Panc1 (cell line): Measurements from ENCODE around the gene VPS45. TPM values are rescaled to one million over a fixed set of nuclear protein-coding genes. Genes with fewer than 3 reads are reported as not detected.
A peak's percentile ranks its signal among the peaks of the same experiment; 100 is the strongest.

Experiments used
- ATAC-seq: fragments of 200-7000 bp; cut with Tn5 transposase; 2 replicates; pipeline ENCODE4 v1.9.1; 2020; ENCODE audit warnings: mild to moderate bottlenecking, moderate library complexity
- BruUV-seq: library from RNA; stranded (reverse); fragments of 400-500 nt; replicated peaks from 2 replicates; lab custom pipeline; 2021; lab: Mats Ljungman, UMichigan
- CTCF ChIA-PET: fragments of 300-600 bp; sonication (Branson Sonifier 250); formaldehyde crosslinking; loops from one replicate; lab custom pipeline; 2022; ENCODE audit warnings: antibody characterized with exemption; lab: Charles Lee
- POLR2A ChIA-PET: fragments of 300-600 bp; sonication (Branson Sonifier 250); formaldehyde crosslinking; loops from one replicate; lab custom pipeline; 2022; ENCODE audit warnings: antibody characterized with exemption; lab: Charles Lee
- DNase-seq: peaks from one replicate; pipeline ENCODE4 v3.0.0-alpha.2; 2010; ENCODE audit warnings: low read depth, low spot score
- H3K27ac ChIP-seq: 2 replicates; pipeline ENCODE4 v1.5.1; 2011; ENCODE audit warnings: mild to moderate bottlenecking, low read length, inconsistent platforms
- H3K27me3 ChIP-seq: fragments of 200-500 bp; sonication (Bioruptor generic); 2 replicates; pipeline ENCODE4 v1.6.0; 2014; ENCODE audit warnings: low read length, inconsistent platforms; ENCODE audit not compliant: control insufficient read depth, insufficient read depth
- H3K36me3 ChIP-seq: fragments of 200-500 bp; sonication (Bioruptor generic); 2 replicates; pipeline ENCODE4 v1.5.1; 2014; ENCODE audit warnings: inconsistent platforms, mild to moderate bottlenecking, low read length, moderate library complexity; ENCODE audit not compliant: control insufficient read depth, insufficient read depth
- H3K4me1 ChIP-seq: 2 replicates; pipeline ENCODE4 v1.5.1; 2011; ENCODE audit warnings: inconsistent platforms, mild to moderate bottlenecking, low read length, moderate library complexity; ENCODE audit not compliant: control insufficient read depth, insufficient read depth
- H3K4me3 ChIP-seq, 2 experiments: 2 replicates each; pipeline ENCODE4 v1.5.1; 2011 to 2012; ENCODE audit warnings: low read depth in 2 of 2, low read length in 2 of 2, mild to moderate bottlenecking in 2 of 2, inconsistent platforms in 1 of 2, moderate library complexity in 1 of 2
- H3K9me3 ChIP-seq: fragments of 200-500 bp; sonication (Bioruptor generic); 2 replicates; pipeline ENCODE4 v1.5.1; 2014; ENCODE audit warnings: low read depth, mild to moderate bottlenecking, inconsistent platforms, low read length, moderate library complexity; ENCODE audit not compliant: control insufficient read depth, insufficient read depth
- POLR2AphosphoS5 ChIP-seq: IDR thresholded peaks from 2 replicates; pipeline ENCODE4 v1.6.1; 2012; ENCODE audit warnings: mild to moderate bottlenecking, low read depth, low read length, moderate library complexity
- REST ChIP-seq, 2 experiments: IDR thresholded peaks; 2 replicates each; pipeline ENCODE4 v1.6.1; 2011 to 2012; ENCODE audit warnings: low read depth in 2 of 2, control low read depth in 1 of 2, low read length in 1 of 2, mild to moderate bottlenecking in 1 of 2, moderate library complexity in 1 of 2; ENCODE audit not compliant: insufficient read depth in 1 of 2
- SIN3A ChIP-seq: IDR thresholded peaks from 2 replicates; pipeline ENCODE4 v1.6.1; 2012; ENCODE audit warnings: low read depth, mild to moderate bottlenecking, low read length, moderate library complexity, borderline replicate concordance; ENCODE audit not compliant: insufficient read depth
- TCF7L2 ChIP-seq: IDR thresholded peaks from 2 replicates; pipeline ENCODE4 v1.6.1; 2011; ENCODE audit warnings: mild to moderate bottlenecking, low read depth, low read length, inconsistent platforms
- in situ Hi-C: cut with HindIII; loops from 2 replicates; pipeline ENCODE4 v1.10.0; 2016; ENCODE audit warnings: low sequenced_read_pairs, low pct_unique_long_range_greater_than_20kb
- intact Hi-C: fragments of 100-400 bp; cut with micrococcal nuclease; formaldehyde crosslinking; loops from one replicate; pipeline ENCODE4 v1.10.0; 2022; ENCODE audit not compliant: unreplicated experiment
- total RNA-seq: library from RNA; stranded (reverse); gene quantifications from one replicate; pipeline ENCODE4 v1.2.1, GENCODE V29; 2021; ENCODE audit not compliant: unreplicated experiment
- TF ChIP-seq, protein P1 (sequence below): fragments of 450-650 bp; IDR thresholded peaks from 2 replicates; pipeline ENCODE4 v1.5.1; 2017; ENCODE audit warnings: mild to moderate bottlenecking

Gene VPS45
- total RNA-seq, 1 experiment from 2014 or later, result 24.9 TPM

- H3K9me3 ChIP-seq, result no peaks in the 10 kb centered on the region
- DNase-seq, result no peak
- TSS peak; percentile 92 for BruUV-seq
- H3K27ac ChIP-seq, result peak overlapping the region; percentile 99
- ChIA-PET CTCF (no interaction called here), POLR2A (interaction anchor here (1.0 kb wide), 1 partner anchor 180 kb away, joined by 3 read pairs; a partner anchor contains a TSS)
- intact Hi-C loops, result loop anchor here (10.0 kb wide), 1 partner anchor 173 kb away; the partner anchor contains the start of gene BOLA1
- no peaks in the 10 kb centered on the region for H3K27me3 ChIP-seq
- H3K36me3 ChIP-seq, result peaks cover 17% of the 10 kb centered on the region
- H3K4me1 ChIP-seq, result peaks cover 8% of the 10 kb centered on the region; the same call in 1 of the 2 replicates
- H3K4me3 ChIP-seq, result peak overlapping the region; percentile 89 to 92
- TF ChIP-seq, protein P1, sequence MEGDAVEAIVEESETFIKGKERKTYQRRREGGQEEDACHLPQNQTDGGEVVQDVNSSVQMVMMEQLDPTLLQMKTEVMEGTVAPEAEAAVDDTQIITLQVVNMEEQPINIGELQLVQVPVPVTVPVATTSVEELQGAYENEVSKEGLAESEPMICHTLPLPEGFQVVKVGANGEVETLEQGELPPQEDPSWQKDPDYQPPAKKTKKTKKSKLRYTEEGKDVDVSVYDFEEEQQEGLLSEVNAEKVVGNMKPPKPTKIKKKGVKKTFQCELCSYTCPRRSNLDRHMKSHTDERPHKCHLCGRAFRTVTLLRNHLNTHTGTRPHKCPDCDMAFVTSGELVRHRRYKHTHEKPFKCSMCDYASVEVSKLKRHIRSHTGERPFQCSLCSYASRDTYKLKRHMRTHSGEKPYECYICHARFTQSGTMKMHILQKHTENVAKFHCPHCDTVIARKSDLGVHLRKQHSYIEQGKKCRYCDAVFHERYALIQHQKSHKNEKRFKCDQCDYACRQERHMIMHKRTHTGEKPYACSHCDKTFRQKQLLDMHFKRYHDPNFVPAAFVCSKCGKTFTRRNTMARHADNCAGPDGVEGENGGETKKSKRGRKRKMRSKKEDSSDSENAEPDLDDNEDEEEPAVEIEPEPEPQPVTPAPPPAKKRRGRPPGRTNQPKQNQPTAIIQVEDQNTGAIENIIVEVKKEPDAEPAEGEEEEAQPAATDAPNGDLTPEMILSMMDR, result no peak
- no peak for TF ChIP-seq REST (IDR thresholded peaks at IDR 0.05; ENCODE audit: insufficient read depth in 1 of 2, low read depth in 2 of 2, low read length in 1 of 2)
- no peak for TF ChIP-seq SIN3A
- no peak for TF ChIP-seq POLR2AphosphoS5
- TF ChIP-seq TCF7L2, result no peak
- in situ Hi-C loops, result no loop called here
- no peak for ATAC-seq
Observed at GRCh38 chr1:150068109-150068435, 496 bp downstream of the VPS45 start.

- Histone ChIP-seq H3K4me1 (peaks cover 8% of the 10 kb centered on the region; the same call in 1 of the 2 replicates), H3K9me3 (no peaks in the 10 kb centered on the region), H3K4me3 (no peak overlapping the region), H3K27me3 (no peaks in the 10 kb centered on the region), H3K27ac (no peak overlapping the region), H3K36me3 (peaks cover 22% of the 10 kb centered on the region)
- ChIA-PET CTCF (no interaction called here), POLR2A (no interaction called here)
- intact Hi-C loops (loop anchor here (5.0 to 10.0 kb wide), 2 partner anchors 117 to 175 kb away; partner anchors contain the start of gene BOLA1), in situ Hi-C loops (no loop called here)
- no TSS peak for BruUV-seq
- ATAC-seq, result no peak
- DNase-seq, result no peak
- TF ChIP-seq SIN3A, result no peak
- TF ChIP-seq REST (IDR thresholded peaks at IDR 0.05; ENCODE audit: insufficient read depth in 1 of 2, low read depth in 2 of 2, low read length in 1 of 2), result no peak
- no peak for TF ChIP-seq POLR2AphosphoS5
- no peak for TF ChIP-seq TCF7L2
- TF ChIP-seq, protein P1, result no peak
Observed at GRCh38 chr1:150069923-150070322, 2.3 kb downstream of the VPS45 start.
